SU-DHL-6 (cell line): Measurements from ENCODE around the gene FUNDC2.

Experiments used
- H2AFZ ChIP-seq: fragments of 200-600 bp; sonication (generic); 2 replicates; pipeline ENCODE4 v1.6.1; 2014; ENCODE audit warnings: low read depth, mild to moderate bottlenecking, moderate library complexity, mixed read lengths, antibody characterized with exemption, low read length; ENCODE audit not compliant: severe bottlenecking
- H3F3A ChIP-seq: fragments of 200-600 bp; shearing (Covaris generic); 2 replicates; pipeline ENCODE4 v1.6.0; 2016; ENCODE audit warnings: antibody characterized with exemption, mild to moderate bottlenecking; ENCODE audit not compliant: insufficient read depth
- H3K27ac ChIP-seq: fragments of 200-600 bp; sonication (generic); 2 replicates; pipeline ENCODE4 v1.5.1; 2016; ENCODE audit warnings: low read depth, mild to moderate bottlenecking, low read length, moderate library complexity, mixed read lengths
- H3K27me3 ChIP-seq: fragments of 200-600 bp; sonication (generic), shearing (Covaris generic); 2 replicates; pipeline ENCODE4 v1.6.0; 2014; ENCODE audit warnings: mild to moderate bottlenecking, low read length
- H3K36me3 ChIP-seq: fragments of 200-600 bp; sonication (generic); 2 replicates; pipeline ENCODE4 v1.6.1; 2014; ENCODE audit warnings: mild to moderate bottlenecking, low read length, mixed read lengths
- H3K4me2 ChIP-seq: fragments of 300-600, 200-600 bp; shearing (Covaris generic), sonication (generic); 2 replicates; pipeline ENCODE4 v1.6.0; 2014; ENCODE audit warnings: low read length, low read depth, mild to moderate bottlenecking; ENCODE audit not compliant: poor library complexity, severe bottlenecking
- H3K4me3 ChIP-seq: fragments of 200-600 bp; sonication (generic); 2 replicates; pipeline ENCODE4 v1.5.1; 2014; ENCODE audit warnings: antibody characterized with exemption, low read length, mild to moderate bottlenecking, mixed read lengths; ENCODE audit not compliant: insufficient read depth, poor library complexity, severe bottlenecking
- H3K79me2 ChIP-seq: fragments of 200-600 bp; sonication (generic); 2 replicates; pipeline ENCODE4 v1.6.1; 2014; ENCODE audit warnings: mild to moderate bottlenecking, low read length, moderate library complexity; ENCODE audit not compliant: insufficient read depth
- H3K9ac ChIP-seq: fragments of 200-600 bp; sonication (generic); 2 replicates; pipeline ENCODE4 v1.7.0; 2014; ENCODE audit warnings: mild to moderate bottlenecking, low read length
- H3K9me2 ChIP-seq: fragments of 200-600 bp; sonication (generic); replicated peaks from 2 replicates; pipeline ENCODE4 v1.6.1; 2014; ENCODE audit warnings: low read length; ENCODE audit not compliant: insufficient read depth
- H3K9me3 ChIP-seq: fragments of 200-600 bp; sonication (generic); 2 replicates; pipeline ENCODE4 v1.6.1; 2014; ENCODE audit warnings: low read length, mixed read lengths; ENCODE audit not compliant: insufficient read depth
- H4K20me1 ChIP-seq: fragments of 200-600 bp; sonication (generic); 2 replicates; pipeline ENCODE4 v1.6.1; 2014; ENCODE audit warnings: low read depth, mild to moderate bottlenecking, antibody characterized with exemption, low read length, moderate library complexity, mixed read lengths
- CTCF ChIP-seq: fragments of 200-600 bp; sonication (generic); IDR thresholded peaks from one replicate; pipeline ENCODE4 v1.5.1; 2017; ENCODE audit warnings: antibody characterized with exemption, mild to moderate bottlenecking, low read length, moderate library complexity; ENCODE audit not compliant: insufficient read depth, poor library complexity, severe bottlenecking
- EZH2phosphoT487 ChIP-seq: fragments of 200-600 bp; sonication (generic), shearing (Covaris generic); conservative IDR thresholded peaks from 2 replicates; pipeline ENCODE4 v1.6.1; 2018; ENCODE audit warnings: mild to moderate bottlenecking, antibody characterized with exemption, low read length, moderate library complexity, mixed read lengths

Gene FUNDC2

GRCh38 chrX:155061760-155062159 is 35.1 kb downstream of the FUNDC2 start:
- H3K79me2 ChIP-seq = 0 out of 2 replicates have a peak, but pooled peaks cover under 1% of the 10 kb centered on the region
- no peak overlapping the region for H3K4me2 ChIP-seq
- TF ChIP-seq CTCF (no peak), EZH2phosphoT487 (no peak)
- peaks cover 7% of the 10 kb centered on the region; the same call in 1 of the 2 replicates for H3K36me3 ChIP-seq
- H3K27me3 ChIP-seq = no peaks in the 10 kb centered on the region
- H3K27ac ChIP-seq = no peak overlapping the region
- H2AFZ ChIP-seq = no peak overlapping the region
- no peak overlapping the region for H3K4me3 ChIP-seq
- H4K20me1 ChIP-seq = no peaks in the 10 kb centered on the region
- no peaks in the 10 kb centered on the region for H3K9me2 ChIP-seq
- no peak overlapping the region for H3K9ac ChIP-seq
- no peaks in the 10 kb centered on the region for H3F3A ChIP-seq
- H3K9me3 ChIP-seq = no peaks in the 10 kb centered on the region

- Histone ChIP-seq H3K4me3 (no peak overlapping the region), H3K79me2 (peaks cover 34% of the 10 kb centered on the region), H3F3A (no peaks in the 10 kb centered on the region), H3K27ac (no peak overlapping the region), H4K20me1 (no peaks in the 10 kb centered on the region), H2AFZ (no peak overlapping the region), H3K4me2 (no peak overlapping the region), H3K27me3 (no peaks in the 10 kb centered on the region), H3K9me3 (no peaks in the 10 kb centered on the region), H3K36me3 (peaks cover 6% of the 10 kb centered on the region; the same call in 1 of the 2 replicates), H3K9ac (no peak overlapping the region), H3K9me2 (no peaks in the 10 kb centered on the region)
- no peak for TF ChIP-seq CTCF
- no peak for TF ChIP-seq EZH2phosphoT487
Measured at GRCh38 chrX:155065035-155065734, 38.5 kb downstream of the FUNDC2 start.

- Histone ChIP-seq H3K4me3 (no peak overlapping the region), H2AFZ (no peak overlapping the region), H3K79me2 (peaks cover 57% of the 10 kb centered on the region), H4K20me1 (no peaks in the 10 kb centered on the region), H3K9me2 (no peaks in the 10 kb centered on the region), H3K4me2 (peak overlapping the region; percentile 72), H3K9me3 (no peaks in the 10 kb centered on the region), H3K36me3 (peaks cover 2% of the 10 kb centered on the region; the same call in 1 of the 2 replicates), H3F3A (no peaks in the 10 kb centered on the region), H3K9ac (no peak overlapping the region), H3K27ac (no peak overlapping the region), H3K27me3 (no peaks in the 10 kb centered on the region)
- TF ChIP-seq EZH2phosphoT487 = no peak
- no peak for TF ChIP-seq CTCF
Measured at GRCh38 chrX:155068165-155068564, 41.5 kb downstream of the FUNDC2 start.
